IMR-90 (cell line): ENCODE measurements around the gene ROR2. TPM values are rescaled to one million over a fixed set of nuclear protein-coding genes. Genes with fewer than 3 reads are reported as not detected.

ENCODE experiments used
- ATAC-seq: fragments of 200-7000 bp; cut with Tn5 transposase; 2 replicates; pipeline ENCODE4 v1.9.1; 2020; ENCODE audit warnings: low read depth, mild to moderate bottlenecking, moderate library complexity
- BruUV-seq: library from RNA; stranded (reverse); fragments of 400-500 nt; replicated peaks from 2 replicates; lab custom pipeline; 2021; lab: Mats Ljungman, UMichigan
- CTCF ChIA-PET: fragments of 300-600 bp; formaldehyde crosslinking; extraction: SDS; loops from one replicate; lab custom pipeline; 2021; ENCODE audit warnings: antibody characterized with exemption; lab: Yijun Ruan, JAX
- POLR2A ChIA-PET: fragments of 300-600 bp; sonication (Branson Sonifier 250); formaldehyde crosslinking; loops from one replicate; lab custom pipeline; 2022; ENCODE audit warnings: antibody characterized with exemption; ENCODE audit not compliant: unreplicated experiment; lab: Charles Lee
- DNase-seq: peaks from one replicate; pipeline ENCODE4 v3.0.0; 2013
- H2AFZ ChIP-seq: replicated peaks from 2 replicates; pipeline ENCODE3; 2013; ENCODE audit warnings: low read length, mild to moderate bottlenecking; ENCODE audit not compliant: poor library complexity
- H2AK5ac ChIP-seq: 2 replicates; pipeline ENCODE4 v1.6.1; 2013; ENCODE audit warnings: low read depth, low read length, inconsistent platforms
- H2AK9ac ChIP-seq: replicated peaks from 2 replicates; pipeline ENCODE3; 2013; ENCODE audit warnings: mild to moderate bottlenecking, low read depth, low read length, moderate library complexity; ENCODE audit not compliant: poor library complexity
- H2BK120ac ChIP-seq: 2 replicates; pipeline ENCODE4 v1.6.1; 2013; ENCODE audit warnings: low read depth, low read length, inconsistent platforms
- H2BK15ac ChIP-seq: 3 replicates; pipeline ENCODE4 v1.6.1; 2013; ENCODE audit warnings: low read depth, low read length, inconsistent platforms
- H2BK20ac ChIP-seq: 2 replicates; pipeline ENCODE4 v1.6.1; 2013; ENCODE audit warnings: low read depth, mild to moderate bottlenecking, inconsistent platforms, low read length, moderate library complexity
- H2BK5ac ChIP-seq: 2 replicates; pipeline ENCODE4 v1.6.1; 2013; ENCODE audit warnings: mild to moderate bottlenecking, low read depth, low read length, inconsistent platforms; ENCODE audit not compliant: poor library complexity, severe bottlenecking
- H3K14ac ChIP-seq: replicated peaks from 2 replicates; pipeline ENCODE4 v1.6.1; 2013; ENCODE audit warnings: low read depth, low read length, inconsistent platforms
- H3K18ac ChIP-seq: 2 replicates; pipeline ENCODE4 v1.6.1; 2013; ENCODE audit warnings: low read depth, low read length, control low read depth
- H3K23ac ChIP-seq: 2 replicates; pipeline ENCODE4 v1.6.1; 2013; ENCODE audit warnings: low read depth, low read length, inconsistent platforms
- H3K27ac ChIP-seq: 2 replicates; pipeline ENCODE4 v1.5.1; 2013; ENCODE audit warnings: mild to moderate bottlenecking, control low read depth, low read length; ENCODE audit not compliant: insufficient read depth
- H3K27me3 ChIP-seq: 2 replicates; pipeline ENCODE4 v1.6.1; 2013; ENCODE audit warnings: low read length; ENCODE audit not compliant: control insufficient read depth, insufficient read depth
- H3K36me3 ChIP-seq: 2 replicates; pipeline ENCODE4 v1.6.1; 2013; ENCODE audit warnings: low read length, mixed read lengths; ENCODE audit not compliant: control insufficient read depth, insufficient read depth
- H3K4ac ChIP-seq: 2 replicates; pipeline ENCODE4 v1.6.1; 2013; ENCODE audit warnings: low read depth, low read length, inconsistent platforms
- H3K4me1 ChIP-seq: 2 replicates; pipeline ENCODE4 v1.6.1; 2013; ENCODE audit warnings: low read length, mixed read lengths; ENCODE audit not compliant: control insufficient read depth, insufficient read depth
- H3K4me2 ChIP-seq: 2 replicates; pipeline ENCODE4 v1.6.1; 2013; ENCODE audit warnings: low read depth, mild to moderate bottlenecking, control low read depth, low read length, moderate library complexity
- H3K4me3 ChIP-seq: 2 replicates; pipeline ENCODE4 v1.5.1; 2013; ENCODE audit warnings: low read depth, mild to moderate bottlenecking, control low read depth, low read length, moderate library complexity; ENCODE audit not compliant: insufficient read depth
- H3K56ac ChIP-seq: 2 replicates; pipeline ENCODE4 v1.6.1; 2013; ENCODE audit warnings: low read length, inconsistent platforms; ENCODE audit not compliant: insufficient read depth; ENCODE audit errors: extremely low read depth
- H3K79me1 ChIP-seq, 2 experiments: 2 replicates each; pipeline ENCODE4 v1.6.1; 2013; ENCODE audit warnings: low read length in 2 of 2, inconsistent platforms in 1 of 2, low read depth in 1 of 2
- H3K9ac ChIP-seq: 2 replicates; pipeline ENCODE4 v1.6.1; 2013; ENCODE audit warnings: low read depth, low read length, control low read depth
- H3K9me1 ChIP-seq: 2 replicates; pipeline ENCODE4 v1.6.1; 2013; ENCODE audit warnings: low read length, inconsistent platforms; ENCODE audit not compliant: insufficient read depth
- H3K9me3 ChIP-seq: 2 replicates; pipeline ENCODE4 v1.6.1; 2013; ENCODE audit warnings: low read length; ENCODE audit not compliant: control insufficient read depth, insufficient read depth
- H4K20me1 ChIP-seq: 2 replicates; pipeline ENCODE4 v1.6.1; 2013; ENCODE audit warnings: low read length, inconsistent platforms; ENCODE audit not compliant: insufficient read depth
- H4K5ac ChIP-seq: 2 replicates; pipeline ENCODE4 v1.6.1; 2013; ENCODE audit warnings: mild to moderate bottlenecking, low read depth, low read length, control low read depth
- H4K8ac ChIP-seq, 2 experiments: 2 replicates each; pipeline ENCODE4 v1.6.1; 2013; ENCODE audit warnings: low read depth in 2 of 2, low read length in 2 of 2, control low read depth in 1 of 2, inconsistent platforms in 1 of 2
- H4K91ac ChIP-seq: 2 replicates; pipeline ENCODE4 v1.6.1; 2013; ENCODE audit warnings: low read depth, low read length, inconsistent platforms; ENCODE audit not compliant: insufficient read depth
- CEBPB ChIP-seq: IDR thresholded peaks from 2 replicates; pipeline ENCODE4 v1.6.1; 2012; ENCODE audit warnings: low read depth, low read length, improper control_type of control experiment
- FOS ChIP-seq: fragments of 150-350 bp; IDR thresholded peaks from 2 replicates; pipeline ENCODE4 v1.6.1; 2016; ENCODE audit warnings: low read depth, low read length
- WGBS, 2 experiments: methylation state at CpG; one replicate each; pipeline versions ENCODE4 v1.1.5 to v1.1.7; 2013; ENCODE audit warnings: missing lambda C conversion rate in 2 of 2; ENCODE audit not compliant: insufficient read length in 1 of 2; ENCODE audit errors: extremely low coverage in 2 of 2; 5-methylcytosine and 5-hydroxymethylcytosine counted together
- dilution Hi-C: fragments of 300-500 bp; cut with HindIII; formaldehyde crosslinking; loops from one replicate; pipeline ENCODE4 v1.14.3; 2018; ENCODE audit warnings: low sequenced_read_pairs; ENCODE audit not compliant: unreplicated experiment
- in situ Hi-C: fragments of 300-500 bp; cut with MboI; formaldehyde crosslinking; loops from 3 replicates; pipeline ENCODE4 v1.14.3; 2019; ENCODE audit warnings: low sequenced_read_pairs, inconsistent platforms, mixed read lengths
- intact Hi-C: fragments of 100-400 bp; cut with micrococcal nuclease; formaldehyde crosslinking; loops from 2 replicates; pipeline ENCODE4 v1.10.0; 2022
- polyA plus RNA-seq, 3 experiments: library from polyadenylated mRNA; depleted of rRNA; stranded (reverse); fragments of >200 nt; gene quantifications; 2 replicates each; pipeline ENCODE4 v1.2.3, GENCODE V29; 2012; ENCODE audit warnings: low replicate concordance in 1 of 3
- total RNA-seq: library from RNA; depleted of rRNA; stranded (reverse); fragments of >200 nt; gene quantifications from 2 replicates; pipeline ENCODE4 v1.2.3, GENCODE V29; 2012

ROR2 gene
- total and polyA plus RNA-seq, 2 of the 4 experiments (the other 2 are of a cell fraction) = 2.3 to 4.8 TPM

GRCh38 chr9:91680106-91680505 is 269.9 kb downstream of the ROR2 start:
- TF ChIP-seq CEBPB = no peak
- TF ChIP-seq FOS = peak; percentile 28; the same call in 1 of the 2 replicates
- H2BK15ac ChIP-seq = no peak overlapping the region
- H3K4me1 ChIP-seq = peaks cover 11% of the 10 kb centered on the region
- peak overlapping the region; percentile 9; the same call in 1 of the 2 replicates for H2AK5ac ChIP-seq
- H3K27ac ChIP-seq = no peak overlapping the region
- H2AFZ ChIP-seq = peak overlapping the region; percentile 73
- H2BK20ac ChIP-seq = 0 out of 2 replicates have a peak overlapping the region, but pooled peaks have one; percentile 49
- no peak overlapping the region for H3K4me2 ChIP-seq
- no peak overlapping the region for H3K23ac ChIP-seq
- H2BK120ac ChIP-seq = 0 out of 2 replicates have a peak overlapping the region, but pooled peaks have one; percentile 62
- intact Hi-C loops (loop anchor here (2.0 kb wide), 2 partner anchors 643 to 765 kb away; no protein-coding TSS in a partner anchor), in situ Hi-C loops (loop anchor here (5.0 kb wide), 1 partner anchor 763 kb away; no protein-coding TSS in a partner anchor), dilution Hi-C loops (no loop called here)
- no peaks in the 10 kb centered on the region for H3K27me3 ChIP-seq
- H4K91ac ChIP-seq = peak overlapping the region; percentile 59; the same call in 1 of the 2 replicates
- H3K18ac ChIP-seq = peak overlapping the region; percentile 24
- 0 out of 2 replicates have a peak overlapping the region, but pooled peaks have one; percentile 31 for H3K14ac ChIP-seq
- ChIA-PET CTCF (interaction anchor here (1.0 kb wide), 1 partner anchor 47 kb away, joined by 6 read pairs; no protein-coding TSS in a partner anchor), POLR2A (no interaction called here)
- no peaks in the 10 kb centered on the region for H3K9me1 ChIP-seq
- H3K36me3 ChIP-seq = no peaks in the 10 kb centered on the region
- H3K4me3 ChIP-seq = no peak overlapping the region
- no peaks in the 10 kb centered on the region for H3K9me3 ChIP-seq
- H3K9ac ChIP-seq = no peak overlapping the region
- H4K5ac ChIP-seq = no peak overlapping the region
- no peak overlapping the region for H2AK9ac ChIP-seq
- no peaks in the 10 kb centered on the region for H4K20me1 ChIP-seq
- WGBS, 2 experiments = 100% methylated on average over 2 of the region's 9 CpGs; no CpG with 5 or more reads in 1 of the 2 experiments
- ATAC-seq = peak; percentile 53
- H3K4ac ChIP-seq = no peak overlapping the region
- H2BK5ac ChIP-seq = peak overlapping the region; percentile 6
- 0 out of 4 replicates have a peak overlapping the region, but pooled peaks of 1 of the 2 experiments have one; percentile 14 for H4K8ac ChIP-seq
- no peaks in the 10 kb centered on the region for H3K79me1 ChIP-seq
- H3K56ac ChIP-seq = no peak overlapping the region
- BruUV-seq = no TSS peak
- DNase-seq = peak; percentile 62
